ENCODE measurements around the gene IKBKE.
A peak's percentile ranks its signal among the peaks of the same experiment; 100 is the strongest.

IKBKE gene

GRCh38 chr1:206521694-206522402 lies 51.6 kb downstream of the IKBKE start:
- no peak for DNase-seq
- in situ Hi-C loops (cut with MboI; ENCODE audit: low pct_unique_long_range_greater_than_20kb, low sequenced_read_pairs), result no loop called here

GRCh38 chr1:206524739-206525364 lies 54.6 kb downstream of the IKBKE start:
- DNase-seq, result no peak
- in situ Hi-C loops (cut with MboI; ENCODE audit: low pct_unique_long_range_greater_than_20kb, low sequenced_read_pairs), result no loop called here

GRCh38 chr1:206526064-206526911 lies 56.0 kb downstream of the IKBKE start:
- in situ Hi-C loops (cut with MboI; ENCODE audit: low pct_unique_long_range_greater_than_20kb, low sequenced_read_pairs), result no loop called here

GRCh38 chr1:206529425-206529824 lies 59.1 kb downstream of the IKBKE start:
- no peak for DNase-seq
- in situ Hi-C loops (cut with MboI; ENCODE audit: low pct_unique_long_range_greater_than_20kb, low sequenced_read_pairs), result no loop called here

More at GRCh38 chr1:206526064-206526911, 56.0 kb downstream of the IKBKE start:
- no peak for DNase-seq

DNA sequence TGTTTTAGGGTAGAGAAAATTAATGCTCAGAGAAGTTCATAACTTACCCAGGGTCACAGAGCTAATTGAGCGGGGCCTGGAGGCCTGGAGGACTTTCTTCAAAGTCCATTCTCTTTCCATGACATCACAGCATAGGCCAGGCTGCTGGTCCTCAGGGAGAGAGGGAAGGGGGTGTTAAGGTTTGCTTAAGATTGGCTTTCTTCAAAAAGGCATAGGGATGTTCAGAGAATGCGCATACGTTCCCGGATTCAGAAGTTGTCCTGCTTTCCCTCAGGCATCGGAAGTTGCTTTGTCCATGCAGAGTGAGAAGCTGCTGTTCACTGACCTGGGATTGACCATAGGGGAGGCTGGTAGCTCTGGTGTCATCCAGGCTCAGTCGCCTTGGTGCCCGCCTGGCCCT lies 62.1 kb downstream of the IKBKE start:
- no peak for DNase-seq
- in situ Hi-C loops (cut with MboI; ENCODE audit: low pct_unique_long_range_greater_than_20kb, low sequenced_read_pairs), result no loop called here

- in situ Hi-C loops (cut with MboI; ENCODE audit: low pct_unique_long_range_greater_than_20kb, low sequenced_read_pairs), result no loop called here
- no peak for DNase-seq
These were observed 64.3 kb downstream of the IKBKE start for GRCh38 chr1:206534552-206534951.

DNA sequence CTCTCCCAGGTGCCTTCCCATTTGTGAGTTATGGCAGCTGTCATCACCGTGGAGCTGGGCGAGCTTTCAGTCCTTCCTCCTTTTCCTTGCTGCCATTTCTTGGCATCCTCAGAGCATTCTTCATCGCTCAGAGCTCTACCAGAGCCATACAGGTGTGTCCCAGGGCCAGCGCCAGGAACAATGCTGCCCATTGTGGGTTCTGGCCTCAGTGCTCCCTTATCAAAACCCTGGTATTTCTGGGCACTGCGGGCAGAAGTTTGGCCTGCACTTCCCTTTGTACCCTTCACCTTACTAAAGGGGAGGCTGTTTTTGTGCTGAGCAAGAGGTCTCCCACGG lies 65.5 kb downstream of the IKBKE start:
- no peak for DNase-seq
- in situ Hi-C loops (cut with MboI; ENCODE audit: low pct_unique_long_range_greater_than_20kb, low sequenced_read_pairs), result no loop called here

DNA sequence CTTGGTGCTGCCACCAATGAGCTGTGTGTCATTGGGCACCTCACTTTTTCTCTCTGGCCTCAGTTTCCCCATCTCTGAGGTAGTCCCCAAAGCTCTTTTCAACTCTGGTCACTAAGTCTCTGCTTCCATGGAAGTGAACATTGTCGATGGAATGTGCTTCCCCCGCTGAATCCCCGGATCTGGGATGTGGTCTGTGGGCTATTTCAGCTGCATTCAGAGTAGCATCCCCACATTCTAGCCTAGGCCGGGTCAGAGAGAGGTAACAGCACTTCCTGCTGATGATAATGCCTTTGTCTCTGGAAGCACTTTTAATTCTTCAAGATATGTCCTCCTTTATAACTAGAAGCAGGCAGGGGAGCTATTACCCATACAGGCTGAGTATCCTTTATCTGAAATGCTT lies 66.9 kb downstream of the IKBKE start:
- in situ Hi-C loops (cut with MboI; ENCODE audit: low pct_unique_long_range_greater_than_20kb, low sequenced_read_pairs), result no loop called here
- DNase-seq, result no peak

- in situ Hi-C loops (cut with MboI; ENCODE audit: low pct_unique_long_range_greater_than_20kb, low sequenced_read_pairs), result no loop called here
These were observed 68.0 kb downstream of the IKBKE start for GRCh38 chr1:206538086-206538770.

DNA sequence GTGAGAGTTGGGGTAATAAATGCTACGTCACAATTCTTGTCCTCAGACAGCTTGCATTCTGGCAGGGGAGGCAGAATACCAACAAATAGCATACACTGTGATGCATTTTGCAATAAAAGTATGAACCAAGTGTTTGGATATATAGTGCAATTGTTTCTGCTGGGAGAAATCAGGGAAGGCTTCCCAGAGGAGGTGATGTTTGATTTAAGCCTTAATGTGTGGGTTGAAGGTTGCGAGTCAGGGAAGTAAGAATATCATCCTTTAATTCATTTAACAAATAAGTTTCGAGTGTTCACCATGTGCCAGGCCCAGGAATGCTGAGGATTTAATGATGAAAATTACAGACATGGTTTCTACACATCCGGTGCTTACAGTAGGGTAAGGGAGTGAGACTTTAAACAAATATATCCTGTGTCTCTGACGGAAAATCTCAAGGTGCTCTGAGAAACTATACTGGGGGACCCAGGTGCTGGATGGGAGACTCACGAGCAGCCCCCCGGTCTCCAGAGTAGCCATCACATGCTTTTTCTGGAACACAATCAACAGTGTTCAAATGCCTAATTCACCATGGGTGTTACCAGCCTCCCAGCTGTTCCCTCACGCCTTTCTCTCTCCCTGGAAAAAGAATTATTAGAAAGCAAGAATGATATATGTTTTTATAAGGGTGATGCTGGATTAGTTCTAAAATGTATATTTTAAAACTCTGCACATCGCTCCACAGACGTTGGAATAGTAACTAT lies 68.8 kb downstream of the IKBKE start:
- DNase-seq, result no peak
- in situ Hi-C loops (cut with MboI; ENCODE audit: low pct_unique_long_range_greater_than_20kb, low sequenced_read_pairs), result no loop called here

More at GRCh38 chr1:206538086-206538770, 68.0 kb downstream of the IKBKE start:
- DNase-seq, result no peak

DNA sequence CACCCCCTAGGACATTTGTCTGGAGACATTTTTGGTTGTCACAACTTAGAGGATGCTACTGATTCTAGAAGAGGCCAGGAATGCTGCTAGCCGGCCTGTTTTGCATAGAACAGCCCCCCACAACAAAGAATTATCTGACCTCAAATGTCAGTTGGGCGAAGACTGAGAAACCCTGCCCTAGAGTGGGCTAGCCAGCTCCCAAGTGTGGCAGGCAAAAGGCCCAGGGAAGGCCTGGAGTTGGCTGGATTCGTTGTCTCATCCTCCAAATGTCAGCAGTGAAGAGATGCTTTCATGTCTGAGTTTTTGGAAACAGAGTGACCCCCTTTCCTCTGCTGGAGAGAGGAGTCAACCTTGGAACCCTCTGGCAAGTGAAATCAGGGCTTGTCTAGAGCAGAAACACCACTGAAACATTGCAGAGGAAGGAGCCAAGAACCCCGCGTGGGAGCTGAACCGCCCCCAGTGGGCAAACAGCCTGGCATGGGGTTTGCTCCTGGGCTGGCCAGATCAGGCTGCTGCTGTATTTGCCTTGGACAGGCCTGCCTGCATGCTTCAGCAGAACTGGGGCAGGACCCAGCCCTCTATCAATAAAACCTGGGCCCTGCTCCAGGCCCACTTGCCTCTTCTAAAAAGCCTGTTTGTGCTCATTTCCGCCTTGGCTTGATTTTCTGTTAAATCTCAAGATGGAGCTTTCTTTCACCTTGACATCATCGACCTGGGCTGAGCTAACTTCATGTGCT lies 69.9 kb downstream of the IKBKE start:
- no peak for DNase-seq
- in situ Hi-C loops (cut with MboI; ENCODE audit: low pct_unique_long_range_greater_than_20kb, low sequenced_read_pairs), result no loop called here

GRCh38 chr1:206541236-206541833 lies 71.1 kb downstream of the IKBKE start:
- in situ Hi-C loops (cut with MboI; ENCODE audit: low pct_unique_long_range_greater_than_20kb, low sequenced_read_pairs), result no loop called here
- DNase-seq, result no peak

DNA sequence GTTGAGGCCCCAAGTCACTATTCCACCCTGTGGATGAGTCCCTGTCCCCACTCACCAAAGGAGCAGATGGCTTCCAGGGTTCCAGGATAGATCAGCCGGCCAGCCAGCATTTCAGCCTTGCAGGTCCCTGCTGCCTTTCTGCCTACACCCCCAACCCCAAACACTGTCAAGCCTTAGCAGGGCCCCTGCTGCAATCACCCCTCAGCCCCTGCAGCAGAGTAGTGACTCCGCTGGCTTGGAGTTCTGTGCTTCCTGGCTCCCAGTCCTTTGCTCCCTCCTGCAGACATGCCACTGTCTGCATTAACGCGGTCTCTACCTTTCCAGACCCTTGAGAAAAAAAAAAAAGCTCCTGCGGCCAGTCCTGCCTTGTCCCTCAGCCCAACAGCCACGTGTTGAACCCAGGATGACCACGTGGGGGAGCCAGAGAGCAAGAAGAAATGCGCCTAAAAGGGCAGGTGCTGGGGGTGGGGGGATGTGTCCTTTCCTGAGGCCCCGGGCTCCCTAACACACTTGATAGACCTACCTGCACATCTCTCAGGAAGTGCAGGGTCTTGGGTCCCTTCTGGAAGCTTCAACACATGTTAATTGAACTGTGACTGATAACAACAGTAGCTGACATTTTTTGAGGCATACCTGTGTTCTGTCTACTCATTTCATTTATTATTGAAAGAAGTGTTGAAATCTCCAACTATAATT lies 74.4 kb downstream of the IKBKE start:
- in situ Hi-C loops (cut with MboI; ENCODE audit: low pct_unique_long_range_greater_than_20kb, low sequenced_read_pairs), result no loop called here
- DNase-seq, result peak; percentile 83

DNA sequence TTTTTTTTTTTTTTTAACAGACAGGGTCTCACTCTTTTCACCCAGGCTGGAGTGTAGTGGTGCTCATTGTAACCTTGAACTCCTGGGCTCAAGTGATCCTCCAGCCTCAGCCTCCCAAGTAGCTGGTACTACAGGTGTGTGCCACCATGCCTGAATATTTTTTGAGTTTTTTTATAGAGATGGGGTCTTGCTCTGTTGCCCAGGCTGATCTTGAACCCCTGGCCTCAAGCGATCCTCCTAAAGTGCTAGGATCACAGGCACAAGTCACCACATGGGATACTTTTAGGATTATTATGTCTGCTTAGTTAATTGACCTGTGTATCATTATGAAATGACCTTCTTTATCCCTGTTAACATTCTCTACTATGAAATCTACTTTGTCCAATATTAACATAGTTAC lies 75.1 kb downstream of the IKBKE start:
- in situ Hi-C loops (cut with MboI; ENCODE audit: low pct_unique_long_range_greater_than_20kb, low sequenced_read_pairs), result no loop called here

More for the DNA sequence above, 75.1 kb downstream of the IKBKE start:
- no peak for DNase-seq

All from KBM-7 (cell line).